Measurements from ENCODE around the gene DNAAF1. TPM values are rescaled to one million over a fixed set of nuclear protein-coding genes. Genes with fewer than 3 reads are reported as not detected.
A peak's percentile ranks its signal among the peaks of the same experiment; 100 is the strongest.

The DNAAF1 gene
- total RNA-seq, 1 donor from 2014 or later: not detected

GRCh38 chr16:84138824-84139627 lies 6.1 kb upstream of the DNAAF1 start:
- no peak for TF ChIP-seq CTCF (IDR thresholded peaks at IDR 0.05; ENCODE audit: insufficient read depth, low read length, poor library complexity, severe bottlenecking)
- H3K4me3 ChIP-seq (ENCODE audit: low read depth, low read length): no peak overlapping the region
- no peaks in the 10 kb centered on the region for H3K36me3 ChIP-seq (ENCODE audit: control insufficient read depth, insufficient read depth, low read length)
- H3K27me3 ChIP-seq (ENCODE audit: control insufficient read depth, insufficient read depth, low read length): no peaks in the 10 kb centered on the region
- DNase-seq (ENCODE audit: low read depth): no peak

- Histone ChIP-seq H3K36me3 (ENCODE audit: control insufficient read depth, insufficient read depth, low read length) (no peaks in the 10 kb centered on the region), H3K27me3 (ENCODE audit: control insufficient read depth, insufficient read depth, low read length) (no peaks in the 10 kb centered on the region), H3K4me3 (ENCODE audit: low read depth, low read length) (no peak overlapping the region)
- DNase-seq (ENCODE audit: low read depth): no peak
- TF ChIP-seq CTCF (IDR thresholded peaks at IDR 0.05; ENCODE audit: insufficient read depth, low read length, poor library complexity, severe bottlenecking): no peak
Measured at GRCh38 chr16:84139628-84140258, 5.4 kb upstream of the DNAAF1 start.

- Histone ChIP-seq H3K36me3 (ENCODE audit: control insufficient read depth, insufficient read depth, low read length) (no peaks in the 10 kb centered on the region), H3K27me3 (ENCODE audit: control insufficient read depth, insufficient read depth, low read length) (peaks cover 2% of the 10 kb centered on the region), H3K4me3 (ENCODE audit: low read depth, low read length) (no peak overlapping the region)
- no peak for DNase-seq (ENCODE audit: low read depth)
- TF ChIP-seq CTCF (IDR thresholded peaks at IDR 0.05; ENCODE audit: insufficient read depth, low read length, poor library complexity, severe bottlenecking): no peak
Measured at GRCh38 chr16:84141143-84141670, 3.9 kb upstream of the DNAAF1 start.

GRCh38 chr16:84143081-84143480 lies 2.0 kb upstream of the DNAAF1 start:
- H3K4me3 ChIP-seq (ENCODE audit: low read depth, low read length): no peak overlapping the region
- TF ChIP-seq CTCF (IDR thresholded peaks at IDR 0.05; ENCODE audit: insufficient read depth, low read length, poor library complexity, severe bottlenecking): no peak
- no peaks in the 10 kb centered on the region for H3K36me3 ChIP-seq (ENCODE audit: control insufficient read depth, insufficient read depth, low read length)
- H3K27me3 ChIP-seq (ENCODE audit: control insufficient read depth, insufficient read depth, low read length): peaks cover 10% of the 10 kb centered on the region
- no peak for DNase-seq (ENCODE audit: low read depth)

GRCh38 chr16:84143784-84144199 lies 1.3 kb upstream of the DNAAF1 start:
- Histone ChIP-seq H3K27me3 (ENCODE audit: control insufficient read depth, insufficient read depth, low read length) (peaks cover 10% of the 10 kb centered on the region), H3K36me3 (ENCODE audit: control insufficient read depth, insufficient read depth, low read length) (no peaks in the 10 kb centered on the region), H3K4me3 (ENCODE audit: low read depth, low read length) (peak overlapping the region; percentile 90)
- TF ChIP-seq CTCF (IDR thresholded peaks at IDR 0.05; ENCODE audit: insufficient read depth, low read length, poor library complexity, severe bottlenecking): no peak
- no peak for DNase-seq (ENCODE audit: low read depth)
